Hepatocyte (in vitro differentiated cells): ENCODE measurements around the gene A3GALT2. TPM values are rescaled to one million over a fixed set of nuclear protein-coding genes. Genes with fewer than 3 reads are reported as not detected.

ENCODE experiments used
- DNase-seq: peaks from one replicate; pipeline ENCODE4 v3.0.0-alpha.2; 2016; ENCODE audit warnings: low spot score
- H2AFZ ChIP-seq: fragments of 200-600 bp; sonication (generic); 2 replicates; pipeline ENCODE4 v1.6.0; 2016; ENCODE audit warnings: antibody characterized with exemption, mild to moderate bottlenecking
- H3K27ac ChIP-seq: fragments of 200-600 bp; sonication (generic); 2 replicates; pipeline ENCODE4 v1.5.1; 2016; ENCODE audit warnings: mild to moderate bottlenecking
- H3K27me3 ChIP-seq: fragments of 200-600 bp; sonication (generic); 2 replicates; pipeline ENCODE4 v1.6.1; 2016
- H3K36me3 ChIP-seq: fragments of 200-600 bp; sonication (generic); replicated peaks from 2 replicates; pipeline ENCODE4 v1.5.1; 2016; ENCODE audit warnings: low read depth; ENCODE audit not compliant: insufficient read depth
- H3K4me1 ChIP-seq: fragments of 200-600 bp; sonication (generic); 2 replicates; pipeline ENCODE4 v1.5.1; 2016; ENCODE audit warnings: mild to moderate bottlenecking, moderate library complexity; ENCODE audit not compliant: insufficient read depth
- H3K4me2 ChIP-seq: fragments of 200-600 bp; sonication (generic); 2 replicates; pipeline ENCODE4 v1.6.0; 2016
- H3K4me3 ChIP-seq: fragments of 200-600 bp; sonication (generic); 2 replicates; pipeline ENCODE4 v1.5.1; 2016; ENCODE audit warnings: mild to moderate bottlenecking
- H3K79me2 ChIP-seq: fragments of 200-600 bp; sonication (generic); 2 replicates; pipeline ENCODE4 v1.6.0; 2017; ENCODE audit warnings: mild to moderate bottlenecking
- H3K9me2 ChIP-seq: fragments of 200-600 bp; sonication (generic); replicated peaks from 2 replicates; pipeline ENCODE4 v1.6.0; 2017; ENCODE audit warnings: mild to moderate bottlenecking; ENCODE audit not compliant: insufficient read depth
- H3K9me3 ChIP-seq: fragments of 200-600 bp; sonication (generic); 2 replicates; pipeline ENCODE4 v1.5.1; 2016; ENCODE audit warnings: low read depth, mild to moderate bottlenecking
- H4K20me1 ChIP-seq: fragments of 200-600 bp; sonication (generic); 2 replicates; pipeline ENCODE4 v1.6.0; 2016; ENCODE audit warnings: mild to moderate bottlenecking; ENCODE audit not compliant: insufficient read depth, poor library complexity, severe bottlenecking
- CTCF ChIP-seq: fragments of 200-600 bp; sonication (generic); IDR thresholded peaks from 2 replicates; pipeline ENCODE4 v1.5.1; 2016; ENCODE audit warnings: antibody characterized with exemption, mild to moderate bottlenecking; ENCODE audit not compliant: poor library complexity
- EZH2 ChIP-seq: fragments of 200-600 bp; sonication (generic); IDR thresholded peaks from 2 replicates; pipeline ENCODE4 v1.6.1; 2016; ENCODE audit warnings: antibody characterized with exemption, mild to moderate bottlenecking, borderline replicate concordance
- EZH2phosphoT487 ChIP-seq: fragments of 200-600 bp; sonication (generic); IDR thresholded peaks from one replicate; pipeline ENCODE4 v1.6.1; 2018; ENCODE audit warnings: antibody characterized with exemption, mild to moderate bottlenecking, low read depth, moderate library complexity; ENCODE audit not compliant: unreplicated experiment, severe bottlenecking
- WGBS: methylation state at CpG from one replicate; pipeline ENCODE4 v1.1.6; 2016; ENCODE audit warnings: low lambda C conversion rate; ENCODE audit errors: missing lambda C conversion rate; 5-methylcytosine and 5-hydroxymethylcytosine counted together
- polyA plus RNA-seq: library from polyadenylated mRNA; unstranded; fragments of >200 nt; fragmentation: Nextera tagmentation; extraction: Ambion mirVana; gene quantifications from 2 replicates; pipeline ENCODE4 v1.2.1, GENCODE V29; 2016
- total RNA-seq: library from RNA; depleted of rRNA; stranded (reverse); fragments of >200 nt; gene quantifications from 2 replicates; pipeline ENCODE4 v1.2.3, GENCODE V29; 2014

A3GALT2 gene
- total and polyA plus RNA-seq, 2 experiments from 2014 or later: not detected

DNA sequence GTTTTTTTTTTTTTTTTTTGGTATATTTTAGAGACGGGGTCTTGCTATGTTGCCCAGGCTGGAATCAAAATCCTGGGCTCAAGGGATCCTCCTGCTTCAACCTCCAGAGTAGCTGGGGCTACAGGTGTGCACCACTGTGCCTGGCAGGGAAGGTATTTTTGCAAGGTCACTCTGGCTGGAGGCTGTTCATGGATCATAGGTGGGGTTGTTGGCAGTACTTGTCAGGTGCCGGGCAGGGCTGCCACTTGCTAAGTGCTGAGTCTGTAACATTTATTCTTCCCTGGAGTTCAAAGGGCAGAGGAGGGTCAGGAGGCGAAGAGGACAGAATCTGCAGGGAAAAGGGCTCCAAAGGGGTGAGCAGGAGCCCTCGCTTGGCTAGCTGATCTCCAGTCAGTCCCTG, 24.1 kb downstream of the A3GALT2 start:
- no peak overlapping the region for H3K4me2 ChIP-seq
- H2AFZ ChIP-seq: no peak overlapping the region
- no peak overlapping the region for H3K27ac ChIP-seq
- no peak overlapping the region for H3K4me3 ChIP-seq
- H3K27me3 ChIP-seq: no peaks in the 10 kb centered on the region
- peaks cover 3% of the 10 kb centered on the region for H3K79me2 ChIP-seq
- no peak for TF ChIP-seq EZH2
- TF ChIP-seq EZH2phosphoT487: no peak
- no peak for TF ChIP-seq CTCF
- H4K20me1 ChIP-seq: no peaks in the 10 kb centered on the region
- H3K9me2 ChIP-seq: no peaks in the 10 kb centered on the region
- no peaks in the 10 kb centered on the region for H3K36me3 ChIP-seq
- WGBS: 97% methylated on average over 3 of the region's 4 CpGs
- no peaks in the 10 kb centered on the region for H3K9me3 ChIP-seq
- H3K4me1 ChIP-seq: peaks cover 16% of the 10 kb centered on the region
- DNase-seq: no peak

DNA sequence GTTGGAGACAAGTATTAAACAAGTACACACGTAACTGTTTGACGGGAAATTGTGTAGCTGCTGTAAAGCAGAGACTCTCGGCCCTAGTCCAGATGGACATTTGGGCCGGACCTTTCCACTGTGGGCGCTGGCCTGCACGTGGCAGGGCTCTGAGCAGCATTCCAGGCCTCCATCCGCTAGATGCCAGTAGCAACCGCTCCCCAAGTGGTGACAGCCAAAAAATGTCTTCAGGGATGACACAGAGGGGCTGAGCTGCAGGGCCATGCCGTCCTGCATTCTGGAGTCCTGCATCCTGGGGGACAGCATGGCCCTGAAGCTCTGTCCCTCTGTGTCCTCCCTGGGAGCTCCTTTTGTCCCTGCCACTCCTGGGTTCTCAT, 24.8 kb downstream of the A3GALT2 start:
- peaks cover 10% of the 10 kb centered on the region for H3K4me1 ChIP-seq
- no peak overlapping the region for H3K4me3 ChIP-seq
- no peaks in the 10 kb centered on the region for H3K27me3 ChIP-seq
- no peaks in the 10 kb centered on the region for H3K36me3 ChIP-seq
- no peak for DNase-seq
- TF ChIP-seq EZH2 (no peak), EZH2phosphoT487 (no peak), CTCF (no peak)
- no peak overlapping the region for H3K4me2 ChIP-seq
- no peaks in the 10 kb centered on the region for H3K9me3 ChIP-seq
- no peak overlapping the region for H3K27ac ChIP-seq
- H4K20me1 ChIP-seq: no peaks in the 10 kb centered on the region
- H2AFZ ChIP-seq: no peak overlapping the region
- peaks cover 3% of the 10 kb centered on the region for H3K79me2 ChIP-seq
- 96% methylated on average over 9 of the region's 9 CpGs for WGBS
- no peaks in the 10 kb centered on the region for H3K9me2 ChIP-seq

DNA sequence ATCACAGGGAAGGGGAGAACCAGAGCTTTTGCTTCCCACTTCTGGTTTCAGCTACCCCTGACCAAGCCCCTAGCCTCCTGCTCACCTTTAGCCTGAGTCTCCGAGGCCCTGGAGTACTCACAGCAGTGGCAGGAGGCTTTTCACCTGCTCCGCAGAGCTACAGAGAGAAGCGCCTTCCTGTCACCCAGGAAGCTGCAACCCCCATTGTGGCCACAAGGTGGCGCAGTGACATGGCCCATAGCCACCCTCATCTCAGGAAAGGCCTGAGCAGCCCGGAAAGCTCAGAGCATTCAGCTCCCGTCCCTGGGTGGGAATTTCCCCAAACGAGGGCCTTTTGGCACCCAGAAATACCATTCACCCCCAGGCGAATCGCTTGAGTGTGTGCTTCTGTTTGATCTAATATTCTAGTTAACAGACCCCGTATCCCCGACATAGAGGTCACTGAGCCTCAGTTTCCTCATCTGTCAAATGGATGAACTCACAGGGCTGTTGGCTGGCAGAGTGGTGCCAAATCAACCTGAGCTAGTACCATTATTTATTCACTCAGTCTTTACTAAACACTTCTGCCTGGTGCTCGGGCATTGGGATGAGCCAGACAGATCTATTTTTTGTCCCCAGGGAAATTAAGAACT, 25.3 kb downstream of the A3GALT2 start:
- TF ChIP-seq EZH2phosphoT487: no peak
- TF ChIP-seq CTCF: peak; percentile 91
- TF ChIP-seq EZH2: no peak
- no peaks in the 10 kb centered on the region for H3K9me3 ChIP-seq
- H3K4me2 ChIP-seq: no peak overlapping the region
- H3K4me1 ChIP-seq: peaks cover 6% of the 10 kb centered on the region
- no peaks in the 10 kb centered on the region for H4K20me1 ChIP-seq
- no peak overlapping the region for H3K27ac ChIP-seq
- peaks cover 3% of the 10 kb centered on the region for H3K79me2 ChIP-seq
- no peak overlapping the region for H2AFZ ChIP-seq
- H3K27me3 ChIP-seq: no peaks in the 10 kb centered on the region
- DNase-seq: peak; percentile 90
- no peaks in the 10 kb centered on the region for H3K36me3 ChIP-seq
- no peaks in the 10 kb centered on the region for H3K9me2 ChIP-seq
- no peak overlapping the region for H3K4me3 ChIP-seq
- WGBS: 42% methylated on average over 12 of the region's 12 CpGs

DNA sequence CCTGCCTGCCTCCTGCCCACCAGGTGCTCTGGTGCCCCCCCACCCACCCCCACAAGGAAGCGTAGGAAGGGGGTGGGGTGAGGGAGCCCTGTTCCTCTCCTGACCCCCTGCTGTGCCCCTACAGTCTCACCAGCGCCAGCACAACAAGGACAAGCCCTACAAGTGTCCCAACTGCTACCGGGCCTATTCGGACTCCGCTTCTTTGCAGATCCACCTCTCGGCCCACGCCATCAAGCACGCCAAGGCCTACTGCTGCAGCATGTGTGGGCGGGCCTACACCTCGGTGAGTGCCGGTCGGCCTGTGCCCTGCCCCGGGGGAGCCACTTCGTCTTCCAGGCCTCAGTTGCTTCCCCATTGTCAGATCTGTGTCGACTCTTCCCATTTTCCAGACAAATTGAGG, 25.9 kb downstream of the A3GALT2 start:
- Histone ChIP-seq H3K4me1 (peaks cover under 1% of the 10 kb centered on the region), H3K79me2 (peaks cover 3% of the 10 kb centered on the region), H3K27me3 (no peaks in the 10 kb centered on the region), H3K9me2 (no peaks in the 10 kb centered on the region), H3K9me3 (no peaks in the 10 kb centered on the region), H3K36me3 (no peaks in the 10 kb centered on the region), H2AFZ (no peak overlapping the region), H3K27ac (no peak overlapping the region), H3K4me2 (no peak overlapping the region), H3K4me3 (no peak overlapping the region), H4K20me1 (no peaks in the 10 kb centered on the region)
- TF ChIP-seq EZH2: no peak
- no peak for TF ChIP-seq CTCF
- no peak for TF ChIP-seq EZH2phosphoT487
- no peak for DNase-seq
- WGBS: 92% methylated on average over 15 of the region's 15 CpGs
